G401 (cell line): ENCODE measurements around the gene ILF2. TPM values are rescaled to one million over a fixed set of nuclear protein-coding genes. Genes with fewer than 3 reads are reported as not detected.

Source experiments
- DNase-seq: peaks from one replicate; pipeline ENCODE4 v3.0.0-alpha.2; 2015; ENCODE audit warnings: low spot score
- in situ Hi-C: cut with HindIII; loops from 2 replicates; pipeline ENCODE4 v1.10.0; 2016; ENCODE audit warnings: low sequenced_read_pairs, mixed read lengths
- total RNA-seq: library from RNA; depleted of rRNA; stranded (reverse); fragments of >200 nt; shearing (Covaris generic); gene quantifications from 2 replicates; pipeline ENCODE4 v1.2.3, GENCODE V29; 2014

The ILF2 gene
- total RNA-seq, 1 experiment from 2014 or later: 376 TPM

DNA sequence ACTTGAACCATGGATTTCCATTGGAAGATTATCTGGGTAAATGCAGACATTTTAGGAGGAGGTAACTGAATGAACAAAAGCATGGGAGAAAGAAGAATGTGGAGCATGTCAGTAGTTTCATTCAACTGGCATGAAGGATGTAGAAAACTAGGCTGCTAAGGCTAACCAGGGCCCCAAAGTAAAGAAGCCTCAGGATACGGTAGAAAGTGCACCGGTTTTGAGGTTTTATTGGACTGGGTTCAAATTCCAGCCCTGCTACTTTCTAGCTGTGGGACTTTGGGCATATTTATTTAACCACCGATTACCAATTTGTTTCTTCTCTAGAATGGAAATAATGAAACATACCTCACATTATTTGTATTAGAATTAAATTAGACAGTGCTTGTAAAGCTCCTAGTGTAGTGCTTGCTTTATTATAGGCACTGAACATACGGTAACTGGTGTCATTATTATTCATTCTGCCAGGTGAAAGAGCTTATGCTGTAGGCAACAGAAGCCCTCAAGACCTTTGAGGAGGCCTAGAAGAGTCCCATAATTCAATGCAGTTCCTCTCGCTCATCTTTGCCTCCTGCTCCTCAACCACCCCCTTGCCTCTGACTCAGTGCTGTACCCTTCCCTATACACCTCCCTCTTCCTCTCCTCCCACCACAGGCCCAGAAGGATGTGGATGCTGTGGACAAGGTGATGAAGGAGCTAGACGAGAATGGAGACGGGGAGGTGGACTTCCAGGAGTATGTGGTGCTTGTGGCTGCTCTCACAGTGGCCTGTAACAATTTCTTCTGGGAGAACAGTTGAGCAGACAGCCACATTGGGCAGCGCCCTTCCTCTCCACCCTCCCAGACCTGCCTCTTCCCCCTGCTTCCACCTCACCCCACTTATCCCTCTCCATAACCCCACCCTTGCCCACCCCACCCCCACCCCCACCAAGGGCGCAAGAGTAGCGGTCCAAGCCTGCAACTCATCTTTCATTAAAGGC is 39.5 kb downstream of the ILF2 start:
- DNase-seq: no peak
- in situ Hi-C loops: no loop called here

DNA sequence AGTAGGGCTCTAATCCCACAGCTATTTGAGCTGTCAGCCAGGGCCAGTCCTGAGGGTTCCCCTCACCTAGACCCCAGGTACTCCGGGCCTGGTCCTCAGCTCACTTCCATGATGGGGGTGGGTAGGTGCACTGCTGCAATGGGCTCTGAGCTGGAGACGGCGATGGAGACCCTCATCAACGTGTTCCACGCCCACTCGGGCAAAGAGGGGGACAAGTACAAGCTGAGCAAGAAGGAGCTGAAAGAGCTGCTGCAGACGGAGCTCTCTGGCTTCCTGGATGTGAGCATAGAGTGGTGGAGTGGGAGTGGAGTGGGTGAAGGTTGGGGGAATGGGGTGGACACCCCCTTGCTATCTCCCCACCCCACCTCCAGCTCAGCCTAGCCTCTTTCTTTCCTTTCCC is 40.4 kb downstream of the ILF2 start:
- in situ Hi-C loops: no loop called here

DNA sequence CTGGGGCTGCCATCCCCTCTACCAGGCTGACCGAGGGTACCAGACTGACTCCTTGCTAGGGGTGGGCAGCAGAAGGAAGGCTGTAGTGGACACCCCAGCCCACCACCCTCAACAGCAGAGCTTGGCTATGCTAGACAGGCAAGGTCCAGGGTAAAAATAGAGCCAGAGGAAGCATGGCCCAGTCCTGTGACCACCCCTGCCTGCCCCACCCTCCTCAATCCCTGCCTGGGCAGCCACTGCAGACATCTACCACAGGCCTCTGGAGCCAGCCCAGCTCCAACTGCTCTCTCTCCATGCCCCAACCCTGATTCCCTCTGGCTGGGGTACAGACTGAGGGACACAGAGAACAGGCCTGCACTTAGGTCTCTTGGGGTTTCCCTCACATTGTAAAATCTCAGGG is 40.8 kb downstream of the ILF2 start:
- in situ Hi-C loops: no loop called here
- DNase-seq: no peak

More for the DNA sequence above, 40.4 kb downstream of the ILF2 start:
- DNase-seq: no peak

DNA sequence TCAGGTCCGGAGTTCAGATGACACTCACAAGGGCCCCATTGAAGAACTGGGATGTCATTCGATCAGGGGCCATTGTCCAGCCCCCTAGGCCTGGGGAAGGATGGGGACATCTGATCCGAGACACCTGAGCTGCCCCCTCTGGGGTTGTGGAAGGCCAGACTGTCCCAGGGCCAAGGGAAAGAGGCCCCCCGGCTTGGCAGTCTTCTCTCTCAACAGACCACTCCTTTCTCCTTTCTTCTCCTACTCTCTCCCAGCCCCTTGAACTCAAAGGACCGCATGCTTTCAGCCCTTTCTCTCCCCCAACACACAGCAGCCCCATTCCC is 41.5 kb downstream of the ILF2 start:
- no peak for DNase-seq
- in situ Hi-C loops: no loop called here

DNA sequence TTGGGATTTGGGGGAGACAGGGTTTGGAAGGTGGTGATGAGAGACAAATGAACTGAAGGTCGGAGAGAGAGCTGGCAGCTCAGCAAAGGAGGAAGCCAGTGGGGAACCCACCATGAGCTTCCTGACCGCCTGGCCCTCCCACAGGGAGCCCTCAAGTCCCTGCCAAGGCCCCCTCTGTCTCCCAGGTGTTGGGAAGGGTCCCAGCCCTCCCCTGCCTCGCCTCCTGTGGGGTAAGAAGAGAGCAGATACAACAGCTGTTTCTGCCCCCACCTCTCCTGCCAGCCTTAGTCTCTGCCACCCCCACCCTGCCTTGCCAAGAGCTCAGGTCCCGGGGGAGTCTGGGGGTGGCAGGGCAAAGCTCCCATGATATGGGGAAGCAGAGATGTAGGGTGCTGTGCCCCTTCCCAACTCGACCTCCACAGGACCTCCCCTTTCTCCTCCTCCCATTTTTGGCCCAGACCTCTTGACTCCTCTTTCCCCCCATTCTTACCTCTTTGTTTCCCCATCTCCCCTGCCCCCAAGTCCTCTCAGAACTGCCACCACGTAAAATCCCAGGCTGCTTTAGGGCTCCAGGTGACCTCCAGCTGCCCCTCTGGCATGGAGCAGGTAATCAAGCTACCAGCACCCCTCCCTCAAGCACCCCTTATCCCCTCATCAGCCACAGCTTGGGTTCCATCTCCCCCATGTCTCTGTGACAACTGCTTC is 42.0 kb downstream of the ILF2 start:
- no peak for DNase-seq
- in situ Hi-C loops: no loop called here

DNA sequence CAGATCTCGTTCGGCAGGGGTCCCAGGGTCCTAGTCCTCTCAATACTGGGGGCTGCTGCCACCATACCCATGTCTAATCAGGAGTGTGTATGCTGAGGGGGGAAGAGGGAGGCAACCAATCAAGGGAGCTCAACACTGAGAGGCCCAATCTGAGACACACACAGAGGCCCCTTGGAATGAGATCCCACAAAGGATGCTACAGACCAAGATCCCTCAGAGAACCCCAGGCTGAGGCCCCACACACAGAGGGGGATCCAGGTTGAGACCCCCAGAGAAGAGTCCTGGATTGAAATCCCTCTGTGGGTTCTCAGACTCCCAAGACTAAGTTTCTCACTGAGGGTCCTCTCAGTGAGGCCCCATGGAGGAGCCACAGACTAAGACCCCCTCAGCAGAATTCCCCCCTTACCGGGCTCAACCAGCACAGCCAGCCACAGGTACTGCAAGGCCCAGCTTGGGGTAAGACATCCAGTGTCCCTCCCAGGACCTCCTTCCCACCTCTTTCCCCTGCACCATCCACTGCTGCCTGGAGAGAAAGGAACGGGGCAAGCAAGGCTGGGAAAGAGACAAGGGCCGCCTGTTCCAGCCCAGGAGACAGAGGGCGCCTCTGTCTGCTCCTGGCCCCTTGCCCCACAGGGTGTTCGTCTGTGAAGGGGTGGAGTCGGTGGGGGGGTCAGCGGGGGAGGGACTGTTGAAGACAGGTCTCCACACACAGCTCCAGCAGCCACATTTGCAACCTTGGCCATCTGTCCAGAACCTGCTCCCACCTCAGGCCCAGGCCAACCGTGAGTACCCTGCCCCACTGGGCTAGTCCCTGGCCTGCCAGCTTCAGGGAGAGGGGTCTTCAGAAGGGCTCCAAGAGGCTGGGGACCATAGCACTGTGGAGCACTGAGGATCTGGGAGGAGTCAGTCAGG is 42.8 kb downstream of the ILF2 start, which contains the start of gene S100A1:
S100A1 (plus strand) TSS at position 720 of the 912 bp plus-strand sequence. CDS start 2,088 bp downstream, outside the sequence.
- DNase-seq: peak; percentile 41
- in situ Hi-C loops: no loop called here

DNA sequence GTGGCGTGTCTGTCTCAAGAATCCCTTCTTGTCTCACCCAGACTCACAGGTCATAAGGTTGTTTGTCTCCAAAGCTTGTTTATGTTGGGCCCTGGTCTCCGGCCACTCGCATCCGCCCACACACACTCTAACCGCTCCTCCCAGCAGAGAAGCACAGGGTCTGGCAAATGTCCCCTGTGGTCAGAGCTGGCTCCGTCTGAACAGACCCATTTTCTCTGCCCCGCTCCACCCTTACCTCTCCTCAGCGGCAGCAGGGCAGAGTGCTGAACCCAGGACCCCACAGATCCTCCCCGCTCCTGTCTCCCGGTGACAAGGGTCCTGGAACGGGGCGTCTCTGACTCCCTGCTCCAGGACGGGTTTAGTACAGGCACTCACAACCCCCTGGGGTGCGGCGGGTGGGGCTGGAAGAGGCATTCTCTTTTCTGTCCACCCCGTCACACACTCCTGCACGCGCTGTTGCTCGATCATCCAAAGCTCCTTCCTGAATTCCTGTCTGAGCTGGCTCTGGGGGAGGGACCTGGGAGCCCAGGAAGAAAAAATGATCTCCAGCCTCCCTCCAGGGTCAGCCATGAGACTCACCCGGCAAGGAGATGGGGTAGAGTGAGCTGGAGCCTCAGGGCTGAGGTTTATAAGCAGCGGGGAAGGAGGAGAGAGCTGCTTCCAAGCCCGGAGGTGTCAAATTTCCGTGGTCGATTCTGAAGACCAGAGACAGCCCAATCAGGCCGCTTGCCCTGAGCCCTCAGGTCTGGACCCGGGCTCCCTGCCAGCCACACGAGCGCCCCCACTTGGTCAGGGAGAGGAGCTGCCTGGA is 43.7 kb downstream of the ILF2 start, which contains the start of gene S100A13:
S100A13 (minus strand) TSS at position 602 of the 811 bp plus-strand sequence. CDS start 1,033 bp downstream, outside the sequence.
- in situ Hi-C loops: no loop called here
- peak; percentile 79 for DNase-seq

DNA sequence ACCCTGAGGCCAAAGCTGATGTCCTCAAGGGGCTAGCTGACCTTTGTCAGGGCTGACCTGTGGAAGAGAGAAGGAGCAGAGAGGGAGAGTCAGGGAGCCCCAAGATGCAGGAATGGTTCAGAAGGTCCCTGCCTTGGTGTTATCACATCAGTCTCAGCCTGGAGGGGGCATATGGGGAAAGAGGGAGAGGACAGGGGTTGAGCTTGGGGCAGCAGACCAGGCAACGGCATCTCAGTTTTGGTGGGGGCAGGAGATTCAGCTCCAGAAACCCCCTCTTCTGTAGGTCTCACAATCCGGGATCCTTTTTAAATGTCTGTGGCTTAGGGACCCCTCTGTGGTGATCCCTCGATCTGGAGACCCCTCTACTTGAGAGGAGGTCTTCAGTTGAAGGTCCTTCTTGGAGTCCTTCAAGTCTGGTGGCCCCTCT is 44.3 kb downstream of the ILF2 start:
- in situ Hi-C loops: no loop called here
- no peak for DNase-seq

DNA sequence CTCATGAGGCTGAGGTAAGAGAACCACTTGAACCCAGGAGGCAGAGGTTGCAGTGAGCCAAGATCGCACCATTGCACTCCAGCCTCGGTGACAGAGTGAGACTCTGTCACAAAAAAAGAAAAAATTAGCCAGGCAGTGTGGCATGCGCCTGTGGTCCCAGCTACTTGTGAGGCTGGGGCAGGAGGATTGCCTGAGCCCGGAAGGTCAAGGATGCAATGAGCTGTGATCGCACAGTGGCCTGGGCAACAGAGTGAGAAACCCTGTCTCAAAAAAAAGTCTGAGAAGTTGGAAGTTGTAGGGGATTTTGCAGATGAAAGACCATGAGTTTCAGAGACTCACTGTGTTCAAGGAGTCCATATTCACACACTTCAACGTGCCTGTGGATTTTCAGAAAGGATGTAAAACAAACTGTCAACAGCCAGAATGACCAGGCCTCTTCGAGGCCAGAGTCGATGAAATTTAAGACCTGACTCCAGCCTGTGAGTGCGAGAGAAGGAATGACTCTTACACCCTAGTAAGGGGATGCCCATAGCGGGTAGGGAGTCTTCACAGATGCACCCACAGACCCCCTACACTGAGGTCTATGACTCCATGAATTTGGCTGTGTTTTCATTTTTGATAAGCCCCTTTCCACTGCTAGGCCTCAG is 45.7 kb downstream of the ILF2 start:
- in situ Hi-C loops: no loop called here
- DNase-seq: no peak

DNA sequence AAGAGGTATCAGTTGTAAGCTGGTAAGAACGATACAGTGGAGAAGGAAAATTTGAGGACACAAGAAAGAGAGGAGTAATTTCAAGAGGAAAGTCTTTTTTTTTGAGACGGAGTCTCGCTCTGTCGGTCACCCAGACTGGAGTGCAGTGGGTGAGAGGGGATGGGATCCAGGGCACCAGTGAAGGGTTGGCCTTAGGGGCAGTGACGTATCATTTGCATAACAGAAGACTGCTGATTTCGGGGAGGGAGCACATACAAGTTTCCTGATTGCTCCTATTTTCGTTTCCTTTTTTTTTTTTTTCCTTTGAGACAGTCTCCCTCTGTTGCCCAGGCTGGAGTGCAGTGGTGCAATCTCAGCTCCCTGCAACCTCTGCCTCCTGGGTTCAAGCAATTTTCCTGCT is 47.7 kb downstream of the ILF2 start:
- in situ Hi-C loops: no loop called here
- DNase-seq: no peak

DNA sequence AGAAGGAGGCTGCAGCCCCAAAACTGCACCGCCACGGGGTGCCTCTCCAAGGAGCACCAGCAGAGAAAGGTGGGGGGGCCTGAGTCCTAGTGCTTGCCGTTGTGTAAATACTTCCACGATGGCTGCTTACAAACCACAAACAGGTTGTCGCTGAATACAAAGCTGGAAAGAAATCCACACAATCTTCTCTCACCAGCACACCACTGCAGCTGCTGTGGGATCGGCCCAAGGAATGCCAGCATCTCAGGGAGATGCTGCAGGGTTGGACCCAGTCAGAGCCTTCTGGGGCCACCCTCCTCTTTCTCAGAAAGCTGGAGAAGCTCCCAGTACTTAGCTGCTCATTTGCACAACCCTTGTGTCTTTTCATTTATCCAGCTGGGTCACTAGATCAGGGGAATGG is 51.6 kb downstream of the ILF2 start:
- DNase-seq: no peak
- in situ Hi-C loops: no loop called here

DNA sequence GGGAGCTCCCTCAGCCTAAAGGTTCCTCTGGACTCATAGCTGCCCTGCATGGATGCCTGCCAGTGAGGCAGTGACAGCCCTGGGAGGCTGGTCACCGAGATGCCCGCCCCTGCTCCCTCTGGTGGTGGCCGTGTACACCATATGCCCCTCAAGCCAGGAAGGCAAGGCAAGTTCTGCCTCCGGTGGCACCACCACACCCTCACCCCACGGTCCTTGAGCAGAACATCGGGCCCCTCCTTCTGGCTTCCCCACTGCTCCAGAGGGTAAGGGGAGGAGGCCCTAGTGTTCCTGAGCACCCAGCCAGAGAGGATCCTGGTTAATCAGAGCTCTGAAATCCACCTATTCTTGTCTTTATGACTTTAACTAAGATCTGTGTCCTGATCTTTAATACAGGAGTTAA is 53.1 kb downstream of the ILF2 start:
- in situ Hi-C loops: no loop called here
- no peak for DNase-seq

DNA sequence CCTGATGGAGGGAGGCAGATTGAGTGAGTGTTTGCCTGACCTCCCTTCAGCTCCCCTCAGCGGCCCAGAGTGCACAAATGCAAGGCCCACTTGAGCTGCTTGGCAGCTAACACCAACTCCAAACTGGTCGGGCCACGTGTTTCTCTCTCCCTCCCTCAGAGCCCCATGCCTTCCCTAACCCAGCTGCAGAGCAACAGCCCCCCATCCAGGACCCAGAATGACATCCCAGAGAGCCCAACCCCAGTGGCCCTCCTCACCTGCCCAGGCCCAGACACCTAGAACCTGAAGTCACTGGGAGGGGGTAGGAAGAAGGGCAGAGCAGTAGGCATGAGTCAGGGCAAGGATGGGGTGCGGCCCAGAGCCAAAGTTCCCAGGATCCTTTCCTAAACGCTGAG is 53.9 kb downstream of the ILF2 start:
- in situ Hi-C loops: no loop called here
- no peak for DNase-seq

DNA sequence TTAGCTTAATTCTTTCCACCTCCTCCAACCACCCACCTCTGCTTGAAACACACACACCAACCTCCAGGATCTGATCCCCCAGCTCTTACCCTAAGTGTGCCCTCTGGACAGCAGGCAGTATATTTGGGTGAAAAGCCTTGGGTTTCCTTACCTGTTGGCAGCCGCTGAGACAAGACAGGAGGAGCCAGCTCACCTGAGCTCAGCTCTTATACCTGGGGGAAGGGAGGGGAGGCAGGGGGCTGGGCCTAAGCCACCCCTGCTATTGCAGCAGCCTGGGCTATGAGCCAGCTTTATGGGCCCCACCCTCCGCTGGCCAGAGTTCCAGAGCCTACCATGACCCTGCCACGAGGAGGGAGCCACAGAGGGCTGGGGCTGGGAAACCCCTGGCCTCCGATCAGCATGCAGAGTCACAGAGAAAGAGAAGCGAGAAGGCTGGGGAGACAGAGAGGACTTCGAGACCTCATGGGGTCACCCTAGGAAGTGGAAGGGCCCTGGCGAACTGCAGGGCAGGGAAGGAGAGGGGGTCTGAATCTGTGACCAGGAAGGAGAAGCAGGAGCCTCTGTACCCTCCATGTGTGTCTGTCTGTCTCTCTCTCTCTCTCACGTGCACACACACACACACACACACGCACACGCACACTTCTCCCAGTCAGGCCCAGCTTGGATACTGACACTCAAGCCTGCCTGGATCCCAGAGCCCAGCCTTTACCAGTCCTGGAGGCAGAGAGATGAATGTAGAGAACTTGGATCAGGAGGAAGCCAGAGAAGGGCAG is 54.5 kb downstream of the ILF2 start, which contains the start of gene S100A14:
S100A14 (minus strand) TSS at position 182 of the 773 bp plus-strand sequence. CDS start 467 bp downstream, outside the sequence.
- no peak for DNase-seq
- in situ Hi-C loops: no loop called here

DNA sequence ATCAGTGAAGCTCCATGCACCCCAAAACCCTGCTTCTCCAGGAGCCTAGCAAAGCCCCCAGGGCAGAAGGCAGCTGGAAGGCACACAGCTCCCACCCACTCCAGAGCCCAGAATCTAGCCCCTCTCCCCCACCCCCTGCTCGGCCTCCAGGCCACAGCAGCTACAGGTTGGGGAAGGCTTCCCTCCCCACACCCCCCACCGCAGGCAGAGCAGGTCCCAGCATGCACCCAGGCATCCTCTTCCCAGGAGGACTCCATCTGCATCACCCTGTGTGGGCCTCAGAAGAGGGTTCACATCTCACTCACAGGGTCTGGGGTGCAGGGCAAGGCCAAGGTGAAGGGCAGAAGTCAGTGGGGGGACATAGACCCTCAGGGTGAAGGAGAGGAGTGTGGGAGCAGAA is 55.4 kb downstream of the ILF2 start:
- in situ Hi-C loops: no loop called here
- DNase-seq: no peak

DNA sequence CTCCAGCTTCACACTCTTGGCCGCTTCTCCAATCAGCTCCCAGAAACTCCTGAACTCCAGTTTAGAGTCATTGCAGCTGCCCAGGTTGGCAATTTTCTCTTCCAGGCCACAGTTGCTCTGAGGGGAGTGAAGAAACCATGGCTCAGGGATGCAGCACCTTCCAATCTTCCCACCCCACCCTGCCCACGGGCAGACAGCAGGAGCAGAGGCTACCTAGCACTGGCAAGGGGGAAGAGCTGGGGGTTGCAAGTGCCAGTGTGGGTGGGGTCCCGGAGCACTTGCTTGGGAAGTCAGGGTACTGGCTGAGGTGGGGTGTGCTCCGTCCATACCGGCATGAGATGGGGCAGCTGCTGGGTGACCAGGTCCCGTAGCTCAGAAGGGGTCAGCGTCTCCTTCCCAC is 55.9 kb downstream of the ILF2 start:
- in situ Hi-C loops: no loop called here

DNA sequence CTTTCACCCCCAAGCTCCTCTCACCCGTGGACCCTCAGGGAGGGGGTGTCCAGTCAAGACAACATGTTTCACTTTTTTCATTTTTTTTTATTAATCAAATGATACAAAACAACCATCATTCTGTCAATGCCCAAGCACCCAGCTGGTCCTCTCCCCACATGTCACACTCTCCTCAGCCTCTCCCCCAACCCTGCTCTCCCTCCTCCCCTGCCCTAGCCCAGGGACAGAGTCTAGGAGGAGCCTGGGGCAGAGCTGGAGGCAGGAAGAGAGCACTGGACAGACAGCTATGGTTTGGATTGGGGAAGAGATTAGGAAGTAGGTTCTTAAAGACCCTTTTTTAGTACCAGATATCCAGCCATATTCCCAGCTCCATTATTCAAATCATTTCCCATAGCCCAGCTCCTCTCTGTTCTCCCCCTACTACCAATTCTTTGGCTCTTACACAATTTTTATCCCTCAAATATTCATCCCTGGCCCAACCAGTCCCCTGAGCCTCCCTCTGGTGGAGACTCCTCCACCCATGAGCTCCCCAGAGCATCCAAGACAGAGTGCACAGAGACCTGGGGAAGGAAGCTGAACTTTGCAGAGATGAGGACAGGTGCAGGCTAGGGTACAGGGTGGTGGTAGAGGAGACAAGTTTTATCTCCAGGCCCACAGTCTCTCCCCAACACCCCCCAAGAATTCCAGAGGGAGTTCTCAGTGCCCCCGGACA is 56.4 kb downstream of the ILF2 start:
- in situ Hi-C loops: no loop called here
- no peak for DNase-seq

More for the DNA sequence above, 55.9 kb downstream of the ILF2 start:
- DNase-seq: no peak
